ENCODE data around the gene TCEANC2.
"Not testable (repeated sequence)": the region's sequence is repeated elsewhere in the genome, so short reads cannot be mapped to it uniquely, and the experiment has no call there.

Gene TCEANC2

DNA sequence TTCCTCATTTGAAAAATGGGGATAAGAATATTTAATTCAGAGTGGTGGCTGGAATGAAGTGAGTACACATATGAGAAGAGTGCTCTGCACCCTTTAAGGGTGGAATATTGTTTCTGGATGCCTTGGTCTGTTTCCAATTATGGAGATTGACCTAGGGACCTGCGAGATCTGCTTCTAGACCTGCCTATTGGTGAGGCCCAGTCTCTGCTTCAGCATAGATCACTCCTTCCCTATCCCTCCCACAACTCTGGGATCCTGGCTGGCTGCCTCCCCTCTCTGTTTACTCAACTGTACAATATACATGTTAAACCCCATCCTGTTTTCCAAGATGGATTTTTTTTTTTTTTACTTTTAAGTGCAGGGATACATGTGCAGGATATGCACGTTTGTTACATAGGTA is 29.1 kb upstream of the TCEANC2 start:
- Mint-ChIP-seq H3K27ac (no peak overlapping the region), H3K9me3 (no peaks in the 10 kb centered on the region), H3K4me3 (no peak overlapping the region), H3K4me1 (no peaks in the 10 kb centered on the region), H3K36me3 (ENCODE audit: low read depth) (peaks cover 8% of the 10 kb centered on the region), H3K27me3 (ENCODE audit: low read depth) (no peaks in the 10 kb centered on the region)
- TF ChIP-seq CTCF (IDR thresholded peaks at IDR 0.05; ENCODE audit: unreplicated experiment in 3 of 3), result no peak

- H3K36me3 Mint-ChIP-seq (ENCODE audit: low read depth), result peaks cover 12% of the 10 kb centered on the region
- H3K9me3 Mint-ChIP-seq; H3K4me3 Mint-ChIP-seq; H3K4me1 Mint-ChIP-seq; H3K27ac Mint-ChIP-seq; H3K27me3 Mint-ChIP-seq (ENCODE audit: low read depth): not testable (repeated sequence)
Measured at GRCh38 chr1:54024811-54025210, 28.6 kb upstream of the TCEANC2 start.

DNA sequence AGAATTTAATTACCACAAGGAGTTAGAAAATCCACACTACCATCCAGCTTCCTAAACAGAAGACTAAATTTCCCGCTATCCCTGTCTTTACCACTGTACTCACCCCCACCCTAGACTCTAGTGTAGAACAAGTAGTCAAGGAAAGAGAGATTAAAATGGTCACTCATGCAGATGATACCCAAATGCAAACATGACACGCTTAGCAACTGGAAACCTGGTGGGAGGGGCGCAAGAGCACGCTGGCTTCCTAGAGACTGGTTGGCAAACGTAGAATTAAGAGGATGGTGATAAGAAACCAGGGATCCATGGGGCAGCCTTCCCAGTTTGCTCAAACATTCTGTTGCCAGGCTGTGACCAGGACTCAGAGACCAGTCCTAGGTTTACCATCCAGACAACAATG is 25.6 kb upstream of the TCEANC2 start:
- Mint-ChIP-seq H3K36me3 (ENCODE audit: low read depth) (peaks cover 36% of the 10 kb centered on the region), H3K4me3 (no peak overlapping the region), H3K27me3 (ENCODE audit: low read depth) (no peaks in the 10 kb centered on the region), H3K9me3 (no peaks in the 10 kb centered on the region), H3K4me1 (no peaks in the 10 kb centered on the region), H3K27ac (peak overlapping the region in 1 of 3 experiments; percentile 26)
- TF ChIP-seq CTCF (IDR thresholded peaks at IDR 0.05; ENCODE audit: unreplicated experiment in 3 of 3), result no peak

DNA sequence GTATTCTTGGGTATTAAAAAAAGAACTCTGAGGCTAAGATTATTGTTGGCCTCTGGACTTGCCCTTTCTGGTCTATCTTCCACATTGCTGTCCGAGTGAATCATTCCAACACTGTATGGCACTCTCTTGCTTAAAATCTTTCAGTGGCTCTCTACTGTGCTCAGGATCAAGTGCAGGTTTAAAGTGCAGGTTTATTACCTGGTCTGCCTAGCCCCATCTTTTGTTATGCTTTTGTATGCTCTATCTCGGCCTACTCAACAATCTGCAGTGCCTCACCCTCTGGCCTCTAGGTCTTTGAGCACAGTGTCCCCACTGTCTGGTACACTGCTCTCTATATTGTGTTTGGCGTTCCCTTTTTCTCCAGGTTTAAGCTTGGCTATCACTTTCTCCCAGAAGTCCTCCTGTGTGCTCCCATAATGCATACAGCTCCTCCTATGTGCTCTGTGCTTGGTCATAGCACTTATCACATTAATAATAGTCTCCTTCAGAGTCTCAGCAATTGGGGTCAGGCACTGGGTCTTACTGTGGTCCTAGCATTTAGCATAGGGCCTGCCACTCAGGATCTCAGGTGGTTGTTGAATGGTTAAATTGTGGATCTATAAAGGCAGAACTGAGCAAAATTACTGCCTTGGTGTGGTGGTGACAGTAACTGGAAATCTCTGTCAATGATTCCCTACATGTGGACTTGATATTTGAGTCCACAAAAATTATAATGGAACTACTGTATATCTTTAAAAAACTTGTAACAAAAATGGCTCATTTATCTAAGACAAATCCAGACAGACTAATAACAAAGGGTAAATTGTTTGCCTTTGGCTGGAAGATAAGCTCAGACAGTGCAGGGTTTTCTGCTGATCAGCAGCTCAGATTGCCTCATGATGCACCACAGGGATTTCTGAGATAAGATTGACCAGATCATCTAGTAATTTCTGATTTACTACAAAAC is 24.8 kb upstream of the TCEANC2 start:
- H3K27me3 Mint-ChIP-seq (ENCODE audit: low read depth), result no peaks in the 10 kb centered on the region
- no peak for TF ChIP-seq CTCF (IDR thresholded peaks at IDR 0.05; ENCODE audit: unreplicated experiment in 3 of 3)
- peak overlapping the region in 1 of 3 experiments; percentile 22 for H3K27ac Mint-ChIP-seq
- H3K9me3 Mint-ChIP-seq, result no peaks in the 10 kb centered on the region
- no peak overlapping the region for H3K4me3 Mint-ChIP-seq
- peaks cover 42% of the 10 kb centered on the region for H3K36me3 Mint-ChIP-seq (ENCODE audit: low read depth)
- no peaks in the 10 kb centered on the region for H3K4me1 Mint-ChIP-seq

GRCh38 chr1:54037476-54037875 is 15.9 kb upstream of the TCEANC2 start:
- Mint-ChIP-seq H3K4me1 (no peaks in the 10 kb centered on the region), H3K27me3 (ENCODE audit: low read depth) (no peaks in the 10 kb centered on the region), H3K27ac (no peak overlapping the region), H3K9me3 (no peaks in the 10 kb centered on the region), H3K4me3 (no peak overlapping the region), H3K36me3 (ENCODE audit: low read depth) (peaks cover 68% of the 10 kb centered on the region)
- TF ChIP-seq CTCF (IDR thresholded peaks at IDR 0.05; ENCODE audit: unreplicated experiment in 3 of 3), result no peak

GRCh38 chr1:54041806-54042205 is 11.6 kb upstream of the TCEANC2 start:
- H3K4me3 Mint-ChIP-seq, result no peak overlapping the region
- peaks cover 57% of the 10 kb centered on the region for H3K36me3 Mint-ChIP-seq (ENCODE audit: low read depth)
- no peak overlapping the region for H3K27ac Mint-ChIP-seq
- H3K9me3 Mint-ChIP-seq, result no peaks in the 10 kb centered on the region
- H3K27me3 Mint-ChIP-seq (ENCODE audit: low read depth), result no peaks in the 10 kb centered on the region
- peaks cover 5% of the 10 kb centered on the region for H3K4me1 Mint-ChIP-seq
- no peak for TF ChIP-seq CTCF (IDR thresholded peaks at IDR 0.05; ENCODE audit: unreplicated experiment in 3 of 3)

Data from nephron (organoid).